GM21381 (cell line): ENCODE measurements around the gene ALPK1.
"Not testable (repeated sequence)": the region's sequence is repeated elsewhere in the genome, so short reads cannot be mapped to it uniquely, and the experiment has no call there.

ENCODE experiments used
- ATAC-seq: cut with Tn5 transposase; IDR thresholded peaks from one replicate; pipeline ENCODE4 v1.9.1; 2021; ENCODE audit warnings: mild to moderate bottlenecking, moderate library complexity; ENCODE audit not compliant: unreplicated experiment

ALPK1 gene

DNA sequence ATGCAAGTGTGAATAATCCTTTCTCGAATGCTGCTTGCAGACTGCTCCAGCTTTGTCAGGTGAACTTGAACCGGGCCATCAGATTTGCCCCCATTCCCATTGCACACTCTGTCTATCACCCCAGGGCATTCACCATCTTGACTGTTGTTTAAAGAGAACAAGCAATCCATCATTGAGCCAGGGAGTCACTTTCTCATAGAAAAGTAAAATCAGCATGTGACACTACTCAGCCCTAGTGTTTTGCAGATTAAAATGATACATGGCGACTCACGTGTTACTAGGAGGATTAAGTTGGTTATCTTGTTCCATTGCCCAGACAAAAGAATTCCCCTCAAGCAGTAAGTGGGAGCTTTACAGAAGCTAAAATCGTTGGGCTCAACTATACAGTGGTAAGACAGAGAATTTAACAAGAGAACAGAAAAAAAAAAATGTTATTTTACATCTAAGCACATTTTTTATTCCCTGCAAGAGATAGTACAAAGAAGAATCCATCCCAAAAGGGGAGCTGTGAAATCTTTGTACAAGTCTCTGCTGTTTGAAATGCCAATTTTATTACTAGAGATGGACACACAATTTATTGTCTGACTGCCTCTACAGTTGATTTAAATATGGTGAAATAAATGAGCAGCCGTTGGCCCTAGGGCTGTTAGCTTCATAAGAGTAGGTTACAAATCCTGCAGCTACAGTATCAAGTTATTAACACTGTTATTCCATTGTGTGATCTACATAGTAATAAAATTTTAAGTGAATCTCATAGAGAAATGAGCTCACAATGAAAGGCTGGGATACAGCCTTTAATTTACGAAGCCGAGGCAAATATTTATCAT is 151.3 kb downstream of the ALPK1 start:
- ATAC-seq: no peak

DNA sequence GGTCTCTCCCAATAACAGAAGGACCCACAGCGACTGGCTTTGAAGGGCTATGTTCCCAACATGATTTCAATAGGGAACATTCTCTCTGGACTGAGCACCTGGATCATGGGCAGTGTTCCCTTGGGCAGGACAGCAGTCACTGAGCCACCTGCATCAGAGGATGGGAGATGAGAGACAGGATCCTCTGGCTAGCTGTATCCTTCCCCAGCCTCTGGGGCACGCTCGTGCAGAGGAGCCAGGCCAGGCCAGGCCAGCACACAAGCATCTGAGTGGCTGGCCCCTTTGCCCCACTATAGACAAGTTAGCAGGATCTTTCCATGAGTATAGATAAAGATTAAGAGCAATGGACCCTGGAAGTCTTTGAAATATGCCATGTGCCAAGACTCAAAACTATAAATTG is 152.5 kb downstream of the ALPK1 start:
- ATAC-seq: no peak

GRCh38 chr4:112451104-112451503 is 153.9 kb downstream of the ALPK1 start:
- no peak for ATAC-seq

DNA sequence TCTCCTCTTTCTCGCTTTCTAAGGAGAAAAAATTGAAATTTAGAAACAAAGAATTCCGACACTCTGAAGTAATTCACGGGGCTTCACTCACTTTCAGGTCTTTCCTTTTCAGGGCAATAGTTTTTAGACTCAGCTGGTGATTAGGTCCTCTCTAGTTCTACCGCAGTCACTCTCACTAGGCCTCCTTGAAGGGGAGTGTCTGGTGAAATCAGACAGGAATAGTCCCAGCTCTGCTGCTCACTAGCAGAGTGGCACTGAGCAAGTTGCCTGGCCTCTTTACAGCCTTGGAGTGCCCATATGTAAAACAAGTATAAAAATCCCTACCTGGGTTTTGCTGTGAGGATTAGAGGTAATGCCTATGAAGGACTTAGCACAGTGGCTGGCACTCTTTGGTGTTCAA is 154.7 kb downstream of the ALPK1 start:
- ATAC-seq: no peak

GRCh38 chr4:112453321-112453720 is 156.2 kb downstream of the ALPK1 start:
- no peak for ATAC-seq

GRCh38 chr4:112472318-112472717 is 175.1 kb downstream of the ALPK1 start:
- no peak for ATAC-seq

- ATAC-seq: no peak
These were observed 176.8 kb downstream of the ALPK1 start for GRCh38 chr4:112473985-112474384.

GRCh38 chr4:112485930-112486329 is 188.8 kb downstream of the ALPK1 start:
- no peak for ATAC-seq

- ATAC-seq: not testable (repeated sequence)
These were observed 193.6 kb downstream of the ALPK1 start for GRCh38 chr4:112490808-112491207.
